Nephron progenitor cell (in vitro differentiated cells): ENCODE data around the gene CLNS1A.
"Not testable (repeated sequence)": the region's sequence is repeated elsewhere in the genome, so short reads cannot be mapped to it uniquely, and the experiment has no call there.

Source experiments
- DNase-seq: peaks from one replicate; pipeline ENCODE4 v3.0.0; 2021
- H3K27ac Mint-ChIP-seq: 2 replicates; pipeline ENCODE4 v1.8.0; 2021; ENCODE audit warnings: mild to moderate bottlenecking, moderate library complexity, mixed read lengths
- H3K27me3 Mint-ChIP-seq: 2 replicates; pipeline ENCODE4 v1.8.0; 2021; ENCODE audit warnings: mild to moderate bottlenecking, low read depth, mixed read lengths; ENCODE audit not compliant: poor library complexity
- H3K36me3 Mint-ChIP-seq: 2 replicates; pipeline ENCODE4 v1.8.0; 2021; ENCODE audit warnings: low read depth, mixed read lengths
- H3K4me1 Mint-ChIP-seq: 2 replicates; pipeline ENCODE4 v1.8.0; 2021; ENCODE audit warnings: mixed read lengths
- H3K4me3 Mint-ChIP-seq: 2 replicates; pipeline ENCODE4 v1.8.0; 2021; ENCODE audit warnings: mild to moderate bottlenecking, moderate library complexity, mixed read lengths
- H3K9me3 Mint-ChIP-seq: 2 replicates; pipeline ENCODE4 v1.8.0; 2021; ENCODE audit warnings: mild to moderate bottlenecking, moderate library complexity, mixed read lengths
- CTCF ChIP-seq: fragments of 200-600 bp; sonication (generic); IDR thresholded peaks from 2 replicates; pipeline ENCODE4 v1.5.0; 2021; ENCODE audit warnings: antibody characterized with exemption

The CLNS1A gene

GRCh38 chr11:77636731-77637344 lies 756 bp downstream of the CLNS1A start:
- Mint-ChIP-seq H3K36me3 (peaks cover 45% of the 10 kb centered on the region), H3K4me1 (peaks cover 31% of the 10 kb centered on the region), H3K27ac (peak overlapping the region; percentile 21), H3K27me3 (peaks cover 9% of the 10 kb centered on the region), H3K4me3 (peak overlapping the region; percentile 95), H3K9me3 (peaks cover 42% of the 10 kb centered on the region)
- DNase-seq: no peak
- TF ChIP-seq CTCF: no peak

GRCh38 chr11:77633926-77634325 lies 3.7 kb downstream of the CLNS1A start:
- peak overlapping the region; percentile 84 for H3K27ac Mint-ChIP-seq
- H3K4me1 Mint-ChIP-seq: peaks cover 31% of the 10 kb centered on the region
- not testable (repeated sequence) for H3K27me3 Mint-ChIP-seq, DNase-seq, H3K4me3 Mint-ChIP-seq
- peaks cover 64% of the 10 kb centered on the region for H3K36me3 Mint-ChIP-seq
- H3K9me3 Mint-ChIP-seq: peaks cover 23% of the 10 kb centered on the region

GRCh38 chr11:77630157-77630710 lies 7.4 kb downstream of the CLNS1A start:
- no peak overlapping the region for H3K27ac Mint-ChIP-seq
- no peak for DNase-seq
- H3K9me3 Mint-ChIP-seq: peaks cover 5% of the 10 kb centered on the region
- no peak for TF ChIP-seq CTCF
- H3K4me1 Mint-ChIP-seq: peaks cover 4% of the 10 kb centered on the region
- H3K36me3 Mint-ChIP-seq: peaks cover 75% of the 10 kb centered on the region
- no peaks in the 10 kb centered on the region for H3K27me3 Mint-ChIP-seq
- no peak overlapping the region for H3K4me3 Mint-ChIP-seq

- TF ChIP-seq CTCF: peak; percentile 70
- Mint-ChIP-seq H3K36me3 (peaks cover 83% of the 10 kb centered on the region), H3K27me3 (no peaks in the 10 kb centered on the region), H3K4me3 (no peak overlapping the region), H3K4me1 (no peaks in the 10 kb centered on the region), H3K9me3 (no peaks in the 10 kb centered on the region), H3K27ac (peak overlapping the region; percentile 80)
- DNase-seq: peak; percentile 15
Measured at GRCh38 chr11:77619576-77620198, 17.9 kb downstream of the CLNS1A start.

- no peak for DNase-seq
Measured at GRCh38 chr11:77617892-77618291, 19.7 kb downstream of the CLNS1A start.

More at GRCh38 chr11:77617892-77618291, 19.7 kb downstream of the CLNS1A start:
- Mint-ChIP-seq H3K4me1 (no peaks in the 10 kb centered on the region), H3K4me3 (no peak overlapping the region), H3K27me3 (no peaks in the 10 kb centered on the region), H3K36me3 (peaks cover 75% of the 10 kb centered on the region), H3K27ac (no peak overlapping the region), H3K9me3 (no peaks in the 10 kb centered on the region)
- no peak for TF ChIP-seq CTCF
